Stimulated activated CD4-positive, alpha-beta T cell treated with anti-CD3 and anti-CD28 coated beads, Interleukin-1b, Interleukin-23, amount 100 ng/mL, for 1 hour (primary cell): ENCODE data around the gene CRISPLD2.
A peak's percentile ranks its signal among the peaks of the same experiment; 100 is the strongest.

Experiments used
- DNase-seq, 2 donors: peaks; one replicate each; pipeline ENCODE4 v3.0.0-alpha.2; 2020; ENCODE audit warnings: low read depth in 2 of 2

The CRISPLD2 gene

DNA sequence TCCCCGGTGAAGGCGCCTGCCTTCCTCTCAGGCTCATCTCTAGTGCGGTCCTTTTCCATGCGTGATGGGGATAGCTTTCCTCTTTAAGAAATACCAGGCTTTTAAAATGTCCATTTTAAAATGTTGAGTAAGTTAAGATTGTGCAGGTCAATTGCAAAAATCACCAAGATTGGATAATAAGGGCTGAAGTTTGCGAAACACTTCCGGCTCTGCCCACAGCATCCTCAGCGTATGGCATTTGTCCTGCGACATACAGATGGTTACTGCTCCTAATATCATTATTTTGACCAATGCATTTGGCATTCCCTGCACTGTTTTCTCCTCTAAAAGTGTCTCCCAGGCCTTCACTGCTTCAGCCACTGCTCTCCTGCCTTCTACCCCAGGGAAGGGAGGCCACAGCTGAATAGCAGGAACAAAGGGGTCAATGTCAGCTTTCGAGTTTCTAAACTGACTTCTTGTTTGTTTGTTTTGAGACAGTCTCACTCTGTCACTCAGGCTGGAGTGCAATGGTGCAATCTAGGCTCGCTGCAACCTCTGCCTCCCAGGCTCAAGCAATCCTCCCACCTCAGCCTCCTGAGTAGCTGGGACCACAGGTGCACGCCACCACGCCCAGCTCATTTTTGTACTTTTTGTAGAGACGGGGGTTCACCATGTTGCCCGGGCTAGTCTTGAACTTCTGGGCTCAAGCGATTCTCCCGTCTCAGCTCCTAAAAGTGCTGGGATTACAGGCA is 91.9 kb downstream of the CRISPLD2 start:
- DNase-seq = no peak

DNA sequence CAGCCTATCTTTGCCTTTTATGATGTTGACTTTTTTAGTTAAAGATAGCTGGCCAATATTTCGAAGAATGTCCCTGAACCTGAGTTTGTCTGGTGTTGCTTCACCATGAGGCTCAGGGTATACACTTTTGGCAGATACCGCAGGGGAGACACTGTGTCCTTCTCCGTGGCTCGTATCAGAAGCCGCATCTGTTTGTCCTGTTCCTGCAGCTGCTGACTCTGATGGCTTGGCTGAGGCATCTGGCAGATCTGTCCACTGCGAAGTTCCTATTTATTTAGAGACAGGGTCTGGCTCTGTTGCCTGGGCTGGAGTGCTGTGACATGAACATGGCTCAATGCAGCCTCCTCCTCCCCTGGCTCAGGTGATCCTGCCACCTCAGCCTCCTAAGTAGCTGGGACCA is 93.5 kb downstream of the CRISPLD2 start:
- DNase-seq = no peak

DNA sequence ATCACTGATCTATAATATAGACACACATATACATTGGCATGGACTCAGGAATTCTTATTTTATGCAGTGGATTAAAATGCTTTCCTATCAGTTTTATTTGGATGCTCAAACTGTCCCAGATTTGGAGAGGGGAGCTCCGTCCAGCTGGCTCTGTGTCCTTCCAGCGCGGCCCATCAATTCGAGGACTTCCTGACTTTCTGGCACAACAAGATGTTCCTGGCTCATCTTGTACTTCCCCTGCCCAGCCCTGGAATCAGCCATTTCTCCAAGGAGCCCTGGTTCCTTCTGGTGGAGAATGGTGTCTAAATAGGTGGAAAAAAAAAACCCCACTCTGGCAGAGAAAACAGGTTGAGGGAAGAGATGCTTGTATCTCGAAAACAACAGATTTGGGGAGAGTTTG is 94.5 kb downstream of the CRISPLD2 start:
- no peak for DNase-seq

DNA sequence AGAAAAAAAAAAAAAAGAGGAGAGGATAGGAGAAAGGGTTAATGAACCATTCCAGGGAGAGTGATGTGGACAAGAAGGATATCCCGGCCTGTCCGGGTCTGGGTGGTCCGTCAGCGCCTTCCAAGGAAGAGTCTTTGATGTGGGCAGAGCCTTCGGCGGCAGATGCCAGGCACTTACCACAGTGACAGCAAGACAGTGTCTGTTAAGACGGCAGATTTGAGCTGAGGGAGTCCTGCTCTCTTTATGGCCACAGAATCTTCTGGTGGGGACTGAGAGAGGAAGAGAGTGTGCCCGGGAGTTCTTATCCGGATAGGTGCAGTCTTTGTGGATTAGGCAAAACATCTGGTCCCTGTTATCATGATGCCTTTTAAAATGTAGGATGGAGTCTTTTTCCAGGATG is 96.4 kb downstream of the CRISPLD2 start:
- DNase-seq = no peak

DNA sequence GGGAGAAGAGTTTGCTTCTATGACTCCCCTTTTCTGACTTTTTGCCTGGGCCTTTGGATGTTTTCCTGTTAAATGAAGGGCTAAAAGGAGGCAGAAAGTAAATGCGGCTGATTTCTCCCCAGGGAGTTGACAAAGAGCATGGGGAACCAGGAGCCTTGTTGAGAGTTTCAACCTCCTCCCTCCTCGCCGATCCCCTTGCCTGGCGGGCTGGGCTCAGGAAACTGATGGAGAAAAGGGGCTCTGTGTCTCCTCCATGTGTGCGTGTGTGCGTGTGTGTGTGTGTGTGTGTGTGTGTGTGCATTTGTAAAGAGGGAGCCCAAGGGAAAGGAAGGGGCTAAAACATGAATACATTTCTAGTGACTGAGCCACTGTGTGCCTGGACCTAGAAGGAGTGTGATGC is 97.1 kb downstream of the CRISPLD2 start:
- no peak for DNase-seq

DNA sequence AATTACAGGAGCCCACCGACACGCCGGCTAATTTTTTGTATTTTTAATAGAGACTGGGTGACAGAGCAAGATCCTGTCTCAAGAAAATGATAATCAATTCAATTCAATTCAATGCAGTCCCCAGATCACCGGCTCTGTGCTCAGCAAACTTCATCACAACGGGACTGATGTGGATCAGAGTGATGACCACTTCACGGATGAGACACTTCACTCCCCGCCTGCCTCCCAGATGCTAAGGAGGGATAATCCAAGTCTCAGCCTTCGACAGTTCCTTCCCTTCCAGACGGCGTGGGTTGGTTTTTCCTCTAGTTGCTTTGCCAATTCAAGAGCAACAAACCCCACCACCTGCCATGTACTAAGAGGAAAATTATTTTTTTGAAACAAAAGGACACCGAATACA is 97.7 kb downstream of the CRISPLD2 start:
- DNase-seq = no peak

DNA sequence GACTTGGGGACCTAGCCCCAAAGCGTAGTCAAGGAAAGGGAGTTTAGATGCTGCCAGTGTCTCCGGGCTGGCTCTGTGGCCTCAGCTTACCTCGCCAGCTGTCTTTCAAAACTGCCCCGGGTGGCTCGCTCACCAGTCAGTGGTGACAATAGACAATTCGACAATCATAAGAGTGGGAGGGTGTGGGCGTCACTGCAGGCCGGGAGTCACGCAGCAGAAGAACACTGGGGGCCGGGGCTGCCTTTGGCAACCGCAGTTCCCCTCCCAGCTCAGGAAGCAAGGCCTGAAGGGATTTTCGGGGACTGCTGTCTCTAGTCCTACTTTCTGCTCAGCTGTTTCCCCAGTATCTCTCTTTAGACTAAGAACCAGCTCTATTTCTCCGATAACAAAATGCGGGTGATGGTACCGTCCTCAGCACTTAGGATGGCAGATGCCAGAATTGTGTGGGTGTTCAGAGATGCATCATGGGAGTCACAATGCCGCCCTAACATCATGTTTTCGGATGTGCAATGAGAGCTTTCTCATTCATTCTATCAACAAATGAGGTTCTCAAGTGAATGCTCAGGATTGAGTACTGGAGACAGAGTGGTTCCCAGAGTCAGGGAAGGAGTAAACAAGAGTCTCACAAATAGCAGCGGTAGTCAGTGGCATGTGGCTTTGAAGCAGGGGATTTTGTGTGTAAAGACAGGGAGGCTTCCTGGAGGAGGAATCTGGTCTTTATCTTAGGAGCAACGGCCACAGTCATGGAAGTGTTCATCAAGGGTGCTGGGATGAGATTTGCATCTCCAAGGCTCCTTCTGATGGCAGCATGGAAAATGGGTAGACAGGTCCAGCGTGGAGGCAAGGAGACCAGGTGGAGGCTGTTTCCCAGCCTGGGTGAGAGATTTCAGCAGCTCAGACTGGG is 98.5 kb downstream of the CRISPLD2 start:
- no peak for DNase-seq

DNA sequence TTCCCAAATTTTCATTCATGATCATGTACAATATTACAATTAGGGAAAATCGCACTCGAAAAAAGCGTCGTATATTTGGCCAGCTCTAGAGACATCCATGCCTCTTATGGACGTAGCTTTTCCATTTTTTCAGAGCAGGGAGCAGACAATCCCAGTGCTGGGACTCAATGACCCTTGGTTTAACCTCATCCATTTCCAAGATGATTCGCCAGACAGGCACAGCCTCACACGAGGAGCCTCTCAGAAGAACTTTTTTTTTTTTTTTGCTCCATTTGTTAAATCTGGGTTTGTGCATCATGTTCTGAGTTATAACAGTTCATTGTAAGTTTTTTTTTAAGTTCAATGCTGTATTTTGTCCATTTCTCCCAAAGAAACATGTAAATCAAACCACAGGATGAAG is 99.5 kb downstream of the CRISPLD2 start:
- DNase-seq = no peak

DNA sequence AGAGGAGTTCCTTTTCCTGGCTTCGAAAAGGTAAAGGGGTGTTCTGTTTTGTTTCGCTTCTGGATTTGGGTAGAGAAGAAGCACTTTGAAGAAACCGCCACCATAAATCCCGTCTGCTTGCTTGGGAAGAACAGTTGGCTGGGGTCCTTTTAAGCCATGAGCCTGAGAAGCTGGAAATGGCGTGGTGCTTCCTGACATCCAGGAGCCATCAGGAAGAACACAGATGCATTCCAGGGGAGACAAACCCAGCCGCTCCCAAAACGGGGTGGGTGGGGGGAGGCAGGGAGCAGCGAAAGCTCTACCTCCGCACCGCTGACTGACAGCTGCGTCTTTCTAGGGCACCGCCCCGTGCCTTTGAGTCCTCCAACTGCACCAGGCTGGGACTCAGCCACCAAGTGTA is 99.9 kb downstream of the CRISPLD2 start:
- DNase-seq = no peak

DNA sequence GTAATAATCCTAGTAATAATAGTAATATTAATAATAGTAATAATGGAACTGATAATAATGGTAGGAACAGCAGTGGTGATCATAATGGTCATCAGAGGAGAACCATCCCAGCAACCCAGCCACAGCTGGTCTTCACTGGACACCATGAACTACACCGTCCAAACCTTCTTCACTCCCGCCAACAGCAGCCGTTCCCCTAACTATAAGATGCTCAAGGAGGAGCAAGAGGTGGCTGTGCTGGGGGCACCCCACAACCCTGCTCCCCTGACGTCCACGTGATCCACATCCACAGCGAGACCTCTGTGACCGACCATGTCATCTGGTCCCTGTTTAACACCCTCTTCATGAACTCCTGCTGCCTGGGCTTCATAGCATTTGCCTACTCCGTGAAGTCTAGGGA is 100.5 kb downstream of the CRISPLD2 start:
- no peak for DNase-seq

DNA sequence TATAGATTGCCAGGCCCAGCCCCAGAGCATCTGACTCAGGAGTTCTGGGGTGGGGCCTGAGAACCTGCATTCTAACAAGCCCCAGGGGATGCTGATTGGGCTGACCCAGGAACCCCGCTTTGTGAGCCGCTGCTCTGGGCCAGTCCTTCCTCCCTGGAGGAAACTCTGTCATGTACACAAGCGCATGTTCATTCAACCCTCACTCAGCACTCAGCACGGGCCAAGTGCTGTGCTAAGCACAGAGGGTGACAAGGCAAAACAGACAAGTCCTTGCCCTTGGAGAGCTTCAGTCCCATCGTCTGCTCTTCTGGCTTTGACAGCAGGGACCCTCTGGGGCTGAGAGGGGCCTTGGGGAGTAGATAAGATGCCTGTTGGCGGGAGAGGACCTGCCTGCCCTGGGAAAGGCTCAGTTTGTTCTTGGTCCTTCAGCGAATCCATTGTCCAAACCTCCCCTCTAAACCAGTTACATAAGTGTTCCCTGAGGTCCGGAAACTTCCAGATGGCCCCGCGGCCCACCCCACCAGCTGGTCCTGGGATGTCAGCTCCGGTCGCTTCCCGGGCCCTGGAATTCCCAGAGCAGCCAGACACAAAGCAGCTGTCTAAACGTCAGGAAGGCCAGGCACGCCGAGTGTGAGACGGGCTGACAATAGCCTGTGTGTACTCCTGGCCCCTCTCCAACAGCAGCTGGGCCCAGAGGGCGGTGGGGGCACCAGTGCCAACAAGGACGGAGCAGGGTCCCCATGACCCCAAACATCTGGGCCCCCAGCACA is 102.8 kb downstream of the CRISPLD2 start:
- no peak for DNase-seq

DNA sequence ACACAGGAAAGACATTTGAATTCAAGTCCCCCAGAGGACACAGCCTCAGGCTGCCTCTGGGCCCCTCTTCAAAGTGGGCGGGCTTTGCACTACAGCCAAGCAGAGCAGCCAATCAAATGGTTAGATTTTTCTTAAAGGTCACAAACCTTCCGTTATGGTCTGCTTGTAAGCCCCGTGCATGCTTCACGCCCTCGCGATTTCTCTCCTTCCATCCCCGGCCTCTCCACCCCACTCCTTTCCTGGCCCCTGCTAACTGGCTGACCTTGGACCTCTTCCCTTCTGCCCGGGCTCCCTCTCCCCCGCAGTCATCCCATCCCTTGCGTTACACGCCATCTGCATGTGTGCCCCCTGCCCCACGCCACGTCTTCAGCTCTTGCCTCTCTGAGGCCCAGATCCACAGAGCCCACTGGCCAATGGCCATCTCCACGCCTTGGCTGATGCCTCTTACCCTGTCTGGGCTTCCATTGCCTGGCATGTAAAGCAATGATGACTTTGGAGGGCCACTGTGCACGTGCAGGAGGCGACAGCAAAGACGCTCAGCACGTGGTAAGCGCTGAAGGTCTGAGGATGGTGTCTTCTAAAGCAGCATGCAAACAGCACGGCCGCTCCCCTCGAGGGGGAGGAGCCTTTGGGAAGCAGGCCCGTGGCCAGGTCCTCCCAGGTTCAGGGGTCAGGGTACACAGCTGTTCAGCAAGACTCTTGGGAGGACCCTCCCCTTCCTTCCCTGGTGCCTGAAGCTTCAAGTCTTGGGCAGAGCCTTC is 104.7 kb downstream of the CRISPLD2 start:
- no peak for DNase-seq

DNA sequence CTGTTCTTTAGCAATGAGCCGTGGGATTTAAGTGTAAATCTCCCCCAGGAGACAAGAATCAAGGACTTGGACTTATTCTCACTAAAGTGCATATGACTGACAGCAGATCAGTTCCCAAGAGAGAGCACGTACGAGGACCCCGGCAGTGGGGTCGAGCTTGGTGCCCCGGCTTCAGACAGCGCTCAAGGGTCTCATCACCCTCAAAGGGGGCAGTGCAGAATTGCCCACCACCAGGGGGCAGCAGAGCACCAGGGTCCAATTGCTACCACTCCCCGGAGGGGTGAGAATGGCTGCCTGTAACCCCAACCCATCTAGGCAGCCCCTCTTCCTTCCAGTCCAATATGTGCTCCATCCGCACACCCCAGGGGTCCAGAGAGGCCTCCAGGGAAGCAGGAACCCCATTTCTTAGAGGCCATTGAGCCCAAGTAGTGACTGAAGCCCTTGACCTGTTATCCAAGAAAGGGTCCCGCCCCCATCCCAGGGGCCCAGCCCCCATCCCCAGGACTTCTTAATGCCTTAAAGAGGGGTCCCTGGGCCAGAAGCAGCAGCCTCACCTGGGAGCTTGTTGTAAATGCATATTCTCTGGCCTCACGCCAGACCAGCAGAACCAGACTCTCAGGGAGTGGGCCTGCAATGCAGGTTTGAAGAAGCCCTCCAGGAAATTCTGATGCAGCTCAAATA is 105.4 kb downstream of the CRISPLD2 start:
- DNase-seq = peak; percentile 18 to 56

DNA sequence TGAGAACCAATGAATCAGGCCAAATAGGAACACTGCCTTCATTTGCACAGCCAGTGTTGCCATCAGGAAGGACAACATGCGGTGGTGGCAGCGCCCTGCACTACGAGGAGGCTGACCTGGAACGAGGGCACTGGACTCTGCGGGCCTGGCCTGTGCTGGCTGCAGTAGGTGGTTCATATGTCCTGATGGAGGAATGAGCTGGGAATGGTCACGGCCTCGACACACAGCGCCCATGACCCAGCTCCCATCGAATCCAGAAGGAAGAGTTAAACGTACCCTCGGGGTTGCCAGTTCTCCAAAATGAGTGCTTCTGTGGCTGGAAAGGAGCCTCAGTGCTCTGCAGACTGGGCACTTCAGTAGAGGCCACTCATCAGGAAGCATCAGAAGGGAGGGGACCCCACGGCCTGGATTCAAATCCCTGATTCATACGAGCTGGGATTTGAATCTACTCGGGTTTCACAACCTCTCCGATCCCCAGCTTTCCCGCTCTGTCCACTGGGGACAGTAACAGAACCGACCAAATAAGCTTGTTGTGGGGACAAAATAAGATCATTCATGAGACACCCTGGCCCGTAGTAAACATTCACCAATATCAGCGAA is 106.1 kb downstream of the CRISPLD2 start:
- DNase-seq = no peak

DNA sequence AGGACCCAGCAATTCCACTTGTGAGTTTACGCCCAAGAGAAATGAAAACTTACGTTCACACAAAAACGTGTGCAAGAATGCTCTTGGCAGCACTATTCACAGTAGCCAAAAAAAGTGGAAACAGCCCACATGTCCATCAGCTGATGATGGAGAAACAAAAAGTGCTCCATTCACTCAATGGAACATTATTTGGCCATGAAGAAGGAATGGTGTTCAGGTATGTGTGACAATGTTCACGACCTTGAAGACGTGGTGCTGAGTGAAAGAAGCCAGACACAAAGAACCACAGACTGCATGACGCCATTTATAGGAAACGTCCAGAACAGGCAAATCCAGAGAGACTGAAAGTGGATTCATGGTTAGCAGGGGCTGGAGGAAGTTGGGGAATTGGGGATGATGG is 106.7 kb downstream of the CRISPLD2 start:
- no peak for DNase-seq

DNA sequence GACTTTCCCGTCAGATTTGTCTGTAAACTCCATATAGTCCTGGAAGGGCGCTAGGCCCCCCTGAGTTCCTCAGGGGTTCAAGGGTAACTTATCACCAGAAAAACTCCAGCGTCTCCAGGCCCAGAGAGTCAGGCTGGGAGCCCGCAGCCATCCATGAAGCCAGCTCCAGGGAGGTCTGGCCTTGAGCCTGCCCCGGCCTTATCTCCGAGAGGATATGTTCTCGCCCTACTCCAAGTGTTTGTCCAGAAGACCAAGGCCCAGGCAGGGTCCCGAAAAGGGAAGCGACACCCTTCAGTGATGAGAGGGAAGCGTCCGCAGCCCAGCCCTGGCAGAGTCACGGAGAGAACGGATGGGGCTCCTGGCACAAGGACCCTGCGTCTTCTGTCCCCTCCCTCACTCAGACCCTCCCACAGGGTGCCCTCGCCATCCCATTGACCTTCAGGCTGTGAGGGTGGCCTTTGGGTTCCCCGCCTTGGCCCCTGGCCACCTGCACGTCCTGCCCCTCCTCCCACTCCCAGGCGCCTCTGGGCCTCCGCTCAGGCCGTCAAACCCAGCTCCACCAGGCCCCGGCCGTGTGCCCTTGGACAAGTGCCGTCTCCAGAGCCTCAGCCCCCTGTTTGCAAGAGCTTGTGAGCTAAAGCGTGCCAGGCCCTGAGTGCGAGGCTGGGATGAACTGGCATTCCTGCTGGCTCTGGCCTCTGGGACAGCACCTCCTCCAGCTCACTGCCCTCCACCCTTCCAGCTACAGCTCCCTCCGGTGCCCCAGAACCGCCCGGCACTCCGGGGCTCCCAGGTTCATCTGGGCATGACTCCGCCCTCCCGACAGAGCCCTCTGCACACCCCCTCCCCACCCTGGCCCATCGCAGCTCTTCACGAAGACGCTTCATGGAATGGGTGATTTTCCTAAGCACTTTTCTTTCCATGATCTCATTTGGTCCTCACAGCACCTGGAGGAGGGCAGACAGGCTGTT is 108.1 kb downstream of the CRISPLD2 start:
- DNase-seq = no peak

DNA sequence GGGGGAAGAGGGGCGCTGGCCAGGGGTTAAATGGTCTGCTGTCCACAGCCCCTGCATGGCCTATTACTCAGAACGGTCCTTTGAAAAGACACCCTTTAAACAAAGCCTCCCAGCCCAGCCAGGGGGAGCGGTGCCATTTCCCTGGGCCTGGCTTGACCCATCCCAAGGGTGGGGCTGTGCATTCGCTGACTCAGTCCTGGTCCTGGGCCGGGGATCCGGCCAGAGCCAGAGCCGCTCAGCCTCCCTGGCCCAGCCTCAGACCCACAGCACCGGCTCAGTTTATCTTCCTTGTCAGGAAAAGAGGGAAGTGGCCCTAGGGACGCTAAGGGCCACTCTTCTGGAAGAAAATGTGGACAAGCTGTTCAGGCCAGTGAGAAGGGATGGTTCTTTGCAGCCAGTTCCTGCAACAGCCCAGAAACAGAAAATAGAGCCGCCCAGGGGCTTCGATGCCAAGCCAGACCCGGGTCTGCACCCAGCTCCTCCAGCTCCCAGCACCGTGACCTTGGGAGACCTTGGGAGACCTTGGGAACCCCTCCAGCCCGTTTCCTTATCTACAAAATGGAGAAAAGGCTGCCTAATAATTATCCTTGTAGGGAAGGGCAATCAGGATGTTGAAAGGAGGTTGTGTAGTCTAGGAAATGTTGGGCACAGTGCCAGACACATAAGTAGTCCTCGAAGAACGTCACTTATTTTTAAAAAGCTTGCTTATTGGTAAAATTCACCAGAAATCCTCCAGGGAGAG is 109.1 kb downstream of the CRISPLD2 start:
- no peak for DNase-seq

DNA sequence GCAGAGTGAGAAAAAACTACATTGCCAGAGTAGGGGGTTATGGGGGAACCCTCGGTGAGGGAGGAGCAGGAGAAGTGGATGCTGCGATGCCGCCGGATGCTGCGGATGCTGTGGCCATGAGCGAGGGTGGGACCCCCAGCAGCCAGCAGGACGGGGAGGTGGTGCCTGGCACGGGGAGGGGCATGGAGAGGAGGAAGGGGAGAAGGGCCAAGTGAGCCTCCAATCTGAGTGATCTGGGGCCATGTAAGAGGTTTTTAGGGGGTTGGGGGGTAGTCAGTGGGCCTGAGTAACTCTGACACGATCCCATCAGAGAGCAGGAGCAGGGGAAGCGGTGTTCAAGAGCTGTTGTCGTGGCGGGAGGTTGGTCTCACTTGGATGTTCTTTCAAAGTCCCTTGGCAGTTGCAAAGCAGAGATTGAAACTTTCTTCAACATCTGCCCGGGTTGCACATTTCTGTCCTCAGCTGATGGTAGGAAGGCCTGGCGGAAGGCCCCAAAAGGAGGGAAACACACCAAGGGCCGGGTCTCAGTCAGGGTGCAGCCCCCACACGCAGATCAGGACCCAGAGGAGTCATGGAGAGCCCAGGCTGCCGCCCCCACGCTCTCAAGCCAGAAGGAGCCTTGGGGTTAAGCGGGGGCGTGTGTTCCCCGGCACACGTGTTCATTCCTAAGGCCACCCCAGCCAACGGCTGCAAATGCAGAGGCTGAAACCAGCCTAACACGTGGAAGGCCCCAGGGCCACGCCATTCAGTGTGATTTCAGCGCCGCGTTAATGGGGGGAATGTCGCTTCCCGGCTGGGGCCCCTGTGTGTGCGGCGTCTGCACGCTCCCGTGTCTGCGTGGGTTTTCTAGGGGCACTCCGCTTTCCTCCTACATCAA is 109.9 kb downstream of the CRISPLD2 start:
- no peak for DNase-seq
